D721Med (cell line): ENCODE measurements around the gene NEU4.

Experiments
- DNase-seq: peaks from one replicate; pipeline ENCODE4 v3.0.0; 2011; ENCODE audit warnings: low spot score; ENCODE audit not compliant: insufficient read length
- FAIRE-seq: peaks from 2 replicates; lab custom pipeline; 2011; peaks lifted over from hg19 to GRCh38; lab: Jason Lieb, UNC
- CTCF ChIP-seq: IDR thresholded peaks from 2 replicates; pipeline ENCODE4 v1.5.1; 2012; ENCODE audit warnings: mild to moderate bottlenecking, control low read depth; ENCODE audit not compliant: insufficient read depth; ENCODE audit errors: missing control alignments

NEU4 gene

DNA sequence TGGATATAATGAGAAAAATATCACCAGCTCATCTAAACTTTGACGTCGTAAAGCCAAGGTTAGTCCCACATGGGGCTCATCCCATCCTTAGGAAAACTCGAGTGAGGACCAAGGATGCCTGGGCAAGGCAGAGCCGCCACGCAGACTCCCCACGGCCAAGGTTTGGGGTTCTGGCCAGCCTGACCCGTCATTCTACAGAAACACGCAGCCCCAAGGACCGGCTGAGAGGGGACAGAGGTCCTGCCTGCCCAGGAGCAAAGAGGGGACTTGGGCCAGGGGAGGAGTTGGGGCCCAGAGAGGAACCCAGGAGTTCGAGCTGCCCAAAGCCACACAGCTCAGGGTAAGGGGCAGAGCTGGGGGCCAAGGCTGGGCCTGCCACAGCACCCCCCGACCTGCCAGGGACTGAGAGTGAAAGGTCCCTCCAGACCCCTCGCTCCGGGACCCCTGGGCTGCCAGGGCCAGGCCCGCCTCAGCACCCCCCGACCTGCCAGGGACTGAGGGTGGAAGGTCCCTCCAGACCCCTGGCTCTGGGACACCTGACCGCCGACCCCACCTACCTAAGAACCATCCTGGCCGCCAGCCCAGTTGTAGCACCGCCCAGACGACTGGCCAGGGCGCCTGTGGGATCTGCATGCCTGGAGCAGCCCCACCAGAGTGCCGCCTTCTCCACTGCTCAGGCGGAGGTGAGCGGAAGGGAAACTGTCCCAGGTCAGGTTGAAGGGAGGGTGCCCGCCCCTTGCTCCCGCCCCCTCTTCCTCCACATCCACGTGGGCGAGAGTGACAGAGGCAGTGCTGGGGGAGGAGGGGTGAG, 49.4 kb downstream of the NEU4 start, which contains the start of gene PDCD1:
PDCD1 (minus strand) TSS at position 689 of the 811 bp plus-strand sequence; CDS start at position 633, 56 bp downstream.
- FAIRE-seq (no peak), DNase-seq (no peak)
- TF ChIP-seq CTCF: no peak

DNA sequence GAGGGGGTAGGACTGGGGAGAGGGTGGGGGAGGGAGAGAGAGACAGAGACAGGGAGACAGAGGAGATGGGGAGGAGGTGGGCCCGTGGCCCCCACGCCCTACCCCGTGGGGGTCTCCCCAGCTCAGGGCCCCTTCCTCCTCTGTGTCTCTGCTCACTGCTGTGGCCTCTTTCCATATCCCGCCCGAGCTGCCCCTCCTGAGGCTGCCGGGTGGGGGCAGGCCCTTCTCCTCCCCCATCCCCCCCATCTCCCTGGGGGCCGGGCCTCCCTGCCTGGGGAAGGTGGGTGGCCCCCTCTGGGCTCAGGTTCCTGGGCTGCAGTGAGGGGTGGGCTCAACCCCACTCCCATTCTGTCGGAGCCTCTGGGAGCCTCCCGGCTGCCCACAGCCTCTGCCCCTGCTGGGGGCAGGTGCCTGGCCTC, 50.0 kb downstream of the NEU4 start:
- DNase-seq (no peak), FAIRE-seq (no peak)
- TF ChIP-seq CTCF: no peak

- no peak for TF ChIP-seq CTCF
- DNase-seq: no peak
- no peak for FAIRE-seq
Observed at GRCh38 chr2:241859436-241860183, 50.6 kb downstream of the NEU4 start.

DNA sequence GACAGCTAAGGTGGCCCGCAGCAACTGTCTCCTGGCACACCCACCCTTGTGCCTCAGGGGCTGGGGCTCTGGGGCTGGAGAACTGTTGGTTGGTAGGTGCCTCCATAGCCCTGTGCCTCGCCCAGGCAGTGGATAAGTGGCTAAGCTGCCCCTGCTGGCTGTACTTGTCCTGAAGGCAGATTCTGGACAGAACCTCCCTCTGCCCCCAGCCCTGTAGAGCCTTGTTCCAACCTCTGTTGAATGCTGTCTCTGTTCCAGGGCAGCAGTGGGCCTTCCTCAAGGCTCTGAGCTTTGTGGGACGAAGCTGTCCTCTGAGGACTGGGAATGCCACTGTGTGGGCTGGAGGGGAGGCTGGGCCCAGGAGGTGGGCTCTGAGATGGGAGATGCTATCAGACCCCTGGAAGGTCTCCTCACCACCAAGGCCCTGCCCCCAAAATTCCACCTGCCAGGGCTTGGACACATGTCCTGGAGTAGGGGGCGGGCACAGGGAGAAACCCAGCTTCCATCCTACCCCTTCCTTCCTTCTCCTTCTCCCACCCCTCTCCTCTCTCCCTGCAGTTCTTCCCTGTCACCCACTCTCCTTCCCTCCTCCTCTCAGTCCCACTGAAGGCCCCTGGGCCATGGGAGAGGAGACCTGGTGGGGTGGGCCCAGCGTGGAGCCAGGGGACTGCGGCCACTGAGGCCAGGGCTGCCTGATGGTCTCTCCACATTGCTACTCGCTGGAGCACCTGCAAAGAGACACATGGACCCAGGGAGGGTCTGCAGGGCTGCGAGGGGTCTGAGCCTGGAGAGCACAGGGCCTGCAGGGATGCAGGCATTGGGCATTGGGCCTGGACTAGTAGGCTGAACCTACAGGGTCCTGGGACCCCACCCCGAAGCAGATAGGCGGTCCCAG, 51.4 kb downstream of the NEU4 start:
- no peak for TF ChIP-seq CTCF
- FAIRE-seq (no peak), DNase-seq (no peak)

GRCh38 chr2:241861264-241861663, 52.3 kb downstream of the NEU4 start:
- DNase-seq (no peak), FAIRE-seq (no peak)
- no peak for TF ChIP-seq CTCF

- no peak for TF ChIP-seq CTCF
- FAIRE-seq (no peak), DNase-seq (no peak)
Observed at GRCh38 chr2:241862093-241862492, 53.1 kb downstream of the NEU4 start.
